Natural killer cell treated with Interleukin-12 subunit alpha and Interleukin-12 subunit beta and Interleukin-15 and Interleukin-18, amount 100 ng/mL, for 72 hours (primary cell): Measurements from ENCODE around the gene KIF9. TPM values are rescaled to one million over a fixed set of nuclear protein-coding genes. Genes with fewer than 3 reads are reported as not detected.
"Not testable (repeated sequence)": the region's sequence is repeated elsewhere in the genome, so short reads cannot be mapped to it uniquely, and the experiment has no call there.

Experiments
- ATAC-seq, 2 donors: fragments of 150-1000 bp; cut with Tn5 transposase in 1 of 2; sonication (Bioruptor Pico), chemical (Tn5 transposase) in 1 of 2; 2 replicates each; pipeline ENCODE4 v1.10.0; 2021
- DNase-seq: peaks from one replicate; pipeline ENCODE4 v3.0.0; 2022; ENCODE audit warnings: low spot score
- H3K27ac Mint-ChIP-seq, 2 donors: 1 replicate in 1 of 2; 2 replicates in 1 of 2; pipeline ENCODE4 v1.8.0; 2022; ENCODE audit warnings: mixed read lengths in 2 of 2, mild to moderate bottlenecking in 1 of 2, moderate library complexity in 1 of 2
- H3K27me3 Mint-ChIP-seq, 2 donors: 1 replicate in 1 of 2; 2 replicates in 1 of 2; pipeline ENCODE4 v1.8.0; 2022; ENCODE audit warnings: mixed read lengths in 2 of 2
- H3K36me3 Mint-ChIP-seq: one replicate; pipeline ENCODE4 v1.8.0; 2022; ENCODE audit warnings: mixed read lengths
- H3K4me1 Mint-ChIP-seq, 2 donors: 1 replicate in 1 of 2; 2 replicates in 1 of 2; pipeline ENCODE4 v1.8.0; 2022; ENCODE audit warnings: low read depth in 2 of 2, mixed read lengths in 2 of 2, mild to moderate bottlenecking in 1 of 2
- H3K4me3 Mint-ChIP-seq: one replicate; pipeline ENCODE4 v1.8.0; 2022; ENCODE audit warnings: mixed read lengths
- H3K9me3 Mint-ChIP-seq: 2 replicates; pipeline ENCODE4 v1.8.0; 2022; ENCODE audit warnings: mixed read lengths
- total RNA-seq, 2 donors: library from RNA; stranded (reverse); gene quantifications; one replicate each; pipeline ENCODE4 v1.2.3, GENCODE V29; 2022

KIF9 gene
- 1 to 10 TPM; 3.2 to 8.2 TPM for total RNA-seq

GRCh38 chr3:47282424-47283192 lies at the start of gene KIF9, which contains the start of gene KLHL18:
TSS of gene KIF9 (minus strand) at chr3:47282799. CDS start at chr3:47277374, 5,425 bp downstream.
TSS of gene KLHL18 (plus strand) at chr3:47282944. CDS start at chr3:47282966, 22 bp downstream.
- H3K27ac Mint-ChIP-seq, result peak within 1 kb of the TSS; percentile 95 to 99
- DNase-seq (peak; percentile 97), ATAC-seq (peak; percentile 94 to 95)
- H3K4me3 Mint-ChIP-seq, result peak within 1 kb of the TSS; percentile 90
- H3K27me3 Mint-ChIP-seq, result no peaks in the 10 kb centered on the region
- H3K4me1 Mint-ChIP-seq, result peaks cover 25 to 29% of the 10 kb centered on the region in 2 donors
- no peaks in the 10 kb centered on the region for H3K9me3 Mint-ChIP-seq
- H3K36me3 Mint-ChIP-seq, result peaks cover 4% of the 10 kb centered on the region

- H3K9me3 Mint-ChIP-seq, result no peaks in the 10 kb centered on the region
- no peak for DNase-seq
- peaks cover 0 to 8% of the 10 kb centered on the region in 2 donors for H3K4me1 Mint-ChIP-seq
- no peak overlapping the region for H3K4me3 Mint-ChIP-seq
- H3K27ac Mint-ChIP-seq, result no peak overlapping the region
- peak in 1 of 2 donors; percentile 53 for ATAC-seq
- H3K36me3 Mint-ChIP-seq, result peaks cover 13% of the 10 kb centered on the region
- H3K27me3 Mint-ChIP-seq, result no peaks in the 10 kb centered on the region
Measured at GRCh38 chr3:47324278-47324865, 41.8 kb upstream of the KIF9 start.

- DNase-seq, result no peak
- no peak overlapping the region for H3K27ac Mint-ChIP-seq
- no peaks in the 10 kb centered on the region for H3K27me3 Mint-ChIP-seq
- peaks cover 0 to 8% of the 10 kb centered on the region in 2 donors for H3K4me1 Mint-ChIP-seq
- no peak overlapping the region for H3K4me3 Mint-ChIP-seq
- H3K9me3 Mint-ChIP-seq, result no peaks in the 10 kb centered on the region
- ATAC-seq, result no peak
- peaks cover 13% of the 10 kb centered on the region for H3K36me3 Mint-ChIP-seq
Measured at GRCh38 chr3:47323431-47324277, 41.1 kb upstream of the KIF9 start.

GRCh38 chr3:47319956-47320355 lies 37.4 kb upstream of the KIF9 start:
- Mint-ChIP-seq H3K4me3 (no peak overlapping the region), H3K27ac (no peak overlapping the region), H3K27me3 (no peaks in the 10 kb centered on the region), H3K36me3 (peaks cover 13% of the 10 kb centered on the region), H3K4me1 (peaks cover 1 to 8% of the 10 kb centered on the region in 2 donors), H3K9me3 (no peaks in the 10 kb centered on the region)
- ATAC-seq (no peak), DNase-seq (no peak)

GRCh38 chr3:47318916-47319315 lies 36.3 kb upstream of the KIF9 start:
- no peaks in the 10 kb centered on the region for H3K27me3 Mint-ChIP-seq
- H3K4me3 Mint-ChIP-seq, result no peak overlapping the region
- peaks cover 6 to 8% of the 10 kb centered on the region in 2 donors for H3K4me1 Mint-ChIP-seq
- no peak for ATAC-seq
- peaks cover 13% of the 10 kb centered on the region for H3K36me3 Mint-ChIP-seq
- DNase-seq, result no peak
- H3K27ac Mint-ChIP-seq, result no peak overlapping the region
- H3K9me3 Mint-ChIP-seq, result no peaks in the 10 kb centered on the region

GRCh38 chr3:47316151-47316550 lies 33.6 kb upstream of the KIF9 start:
- not testable (repeated sequence) for H3K9me3 Mint-ChIP-seq, H3K4me3 Mint-ChIP-seq, H3K4me1 Mint-ChIP-seq, ATAC-seq, H3K27ac Mint-ChIP-seq, H3K36me3 Mint-ChIP-seq, H3K27me3 Mint-ChIP-seq, DNase-seq

- Mint-ChIP-seq H3K27ac (peak overlapping the region in 1 of 2 donors; percentile 25), H3K9me3 (no peaks in the 10 kb centered on the region), H3K4me1 (peaks cover 9 to 16% of the 10 kb centered on the region in 2 donors), H3K36me3 (peaks cover 4% of the 10 kb centered on the region), H3K4me3 (no peak overlapping the region), H3K27me3 (no peaks in the 10 kb centered on the region)
- no peak for ATAC-seq
- DNase-seq, result no peak
Measured at GRCh38 chr3:47315069-47315647, 32.6 kb upstream of the KIF9 start.

- Mint-ChIP-seq H3K9me3 (no peaks in the 10 kb centered on the region), H3K27me3 (no peaks in the 10 kb centered on the region), H3K4me1 (peaks cover 10 to 17% of the 10 kb centered on the region in 2 donors), H3K36me3 (peaks cover 5% of the 10 kb centered on the region), H3K27ac (peak overlapping the region in 1 of 2 donors; percentile 25), H3K4me3 (no peak overlapping the region)
- no peak for ATAC-seq
- DNase-seq, result no peak
Measured at GRCh38 chr3:47314056-47314764, 31.6 kb upstream of the KIF9 start.

GRCh38 chr3:47313341-47314055 lies 30.9 kb upstream of the KIF9 start:
- no peak overlapping the region for H3K27ac Mint-ChIP-seq
- no peak for ATAC-seq
- no peaks in the 10 kb centered on the region for H3K9me3 Mint-ChIP-seq

GRCh38 chr3:47310391-47310790 lies 27.8 kb upstream of the KIF9 start:
- Mint-ChIP-seq H3K27ac (no peak overlapping the region), H3K9me3 (no peaks in the 10 kb centered on the region), H3K4me3 (no peak overlapping the region), H3K4me1 (peaks cover 18 to 23% of the 10 kb centered on the region in 2 donors), H3K27me3 (no peaks in the 10 kb centered on the region), H3K36me3 (peaks cover 10% of the 10 kb centered on the region)
- DNase-seq (no peak), ATAC-seq (no peak)

More at GRCh38 chr3:47313341-47314055, 30.9 kb upstream of the KIF9 start:
- Mint-ChIP-seq H3K36me3 (peaks cover 5% of the 10 kb centered on the region), H3K4me3 (no peak overlapping the region), H3K4me1 (peaks cover 10 to 17% of the 10 kb centered on the region in 2 donors), H3K27me3 (no peaks in the 10 kb centered on the region)
- no peak for DNase-seq

GRCh38 chr3:47309231-47309630 lies 26.6 kb upstream of the KIF9 start:
- not testable (repeated sequence) for H3K36me3 Mint-ChIP-seq, DNase-seq, H3K4me3 Mint-ChIP-seq, H3K27me3 Mint-ChIP-seq, ATAC-seq, H3K9me3 Mint-ChIP-seq, H3K27ac Mint-ChIP-seq
- peaks cover 16 to 20% of the 10 kb centered on the region in 2 donors for H3K4me1 Mint-ChIP-seq

GRCh38 chr3:47306022-47306421 lies 23.4 kb upstream of the KIF9 start:
- Mint-ChIP-seq H3K4me1 (peaks cover 14 to 16% of the 10 kb centered on the region in 2 donors), H3K36me3 (peaks cover 20% of the 10 kb centered on the region), H3K4me3 (no peak overlapping the region), H3K27me3 (no peaks in the 10 kb centered on the region), H3K9me3 (no peaks in the 10 kb centered on the region), H3K27ac (no peak overlapping the region)
- no peak for ATAC-seq
- no peak for DNase-seq
